Lower lobe of right lung (tissue), 2 donors: Measurements from ENCODE around the gene JUN. TPM values are rescaled to one million over a fixed set of nuclear protein-coding genes. Genes with fewer than 3 reads are reported as not detected.

ENCODE experiments used
- ATAC-seq, 2 donors: fragments of 200-7000 bp; cut with Tn5 transposase; one replicate each; pipeline ENCODE4 v1.9.1; 2020 to 2022; ENCODE audit warnings: mild to moderate bottlenecking in 2 of 2, moderate library complexity in 2 of 2
- DNase-seq: peaks from one replicate; pipeline ENCODE4 v3.0.0-alpha.2; 2020
- H3K27ac ChIP-seq: fragments of 200-600 bp; one replicate; pipeline ENCODE4 v1.8.0; 2022
- H3K27me3 ChIP-seq: fragments of 200-600 bp; one replicate; pipeline ENCODE4 v1.8.0; 2022; ENCODE audit warnings: low read depth
- H3K36me3 ChIP-seq: fragments of 200-600 bp; one replicate; pipeline ENCODE4 v1.8.0; 2022; ENCODE audit warnings: mild to moderate bottlenecking
- H3K4me1 ChIP-seq: fragments of 200-600 bp; one replicate; pipeline ENCODE4 v1.8.0; 2022
- H3K4me3 ChIP-seq: fragments of 200-600 bp; one replicate; pipeline ENCODE4 v1.8.0; 2022; ENCODE audit warnings: mild to moderate bottlenecking
- H3K9me3 ChIP-seq: fragments of 200-600 bp; one replicate; pipeline ENCODE4 v1.8.0; 2022
- CTCF ChIP-seq: fragments of 200-600 bp; IDR thresholded peaks from one replicate; pipeline ENCODE4 v1.8.0; 2022; ENCODE audit warnings: antibody characterized with exemption, mild to moderate bottlenecking
- intact Hi-C: fragments of 100-400 bp; cut with DNase I; formaldehyde crosslinking; loops from one replicate; pipeline ENCODE4 v1.11.0; 2022
- total RNA-seq: library from RNA; stranded (reverse); fragmentation: NEBNext Ultra II Directional; extraction: Animal tissue kit (Norgen Biotek cat#: 25700); gene quantifications from one replicate; pipeline ENCODE4 v1.2.1, GENCODE V29; 2021
- donor health status: DM: no; HTN: yes; CAD: no; lungs with severe emphysema.

The JUN gene
- total RNA-seq, 1 donor from 2014 or later, result 118 TPM

- TF ChIP-seq CTCF, result no peak
- Histone ChIP-seq H3K9me3 (no peaks in the 10 kb centered on the region), H3K27ac (no peak overlapping the region), H3K4me3 (no peak overlapping the region), H3K4me1 (peaks cover 11% of the 10 kb centered on the region), H3K36me3 (no peaks in the 10 kb centered on the region), H3K27me3 (no peaks in the 10 kb centered on the region)
- ATAC-seq, result peak; percentile 50 to 51
- no peak for DNase-seq
- intact Hi-C loops, result no loop called here
These were observed 45.0 kb downstream of the JUN start for GRCh38 chr1:58738876-58739275.

DNA sequence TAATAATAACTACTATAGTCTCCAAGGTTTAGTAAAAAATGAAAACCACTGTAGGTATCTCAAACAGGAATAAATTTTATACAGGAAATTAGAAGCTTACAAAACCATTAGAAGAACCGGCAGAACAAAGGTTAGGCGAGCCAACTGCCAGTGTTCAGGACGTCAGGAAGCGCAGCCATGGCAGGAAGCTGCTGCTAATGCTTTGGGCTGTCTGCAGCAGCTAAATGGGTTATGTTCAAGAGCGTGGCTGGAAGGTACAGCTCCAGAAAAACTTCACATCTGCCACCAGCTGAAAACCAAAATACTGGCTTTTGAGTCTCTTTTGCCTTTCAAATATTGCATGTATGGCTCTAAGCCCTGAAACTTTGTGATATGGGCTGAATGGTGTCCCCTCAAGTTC is 48.3 kb downstream of the JUN start:
- H3K4me3 ChIP-seq, result no peak overlapping the region
- no peak for TF ChIP-seq CTCF
- H3K4me1 ChIP-seq, result peaks cover 11% of the 10 kb centered on the region
- intact Hi-C loops, result no loop called here
- no peak overlapping the region for H3K27ac ChIP-seq
- H3K9me3 ChIP-seq, result no peaks in the 10 kb centered on the region
- H3K36me3 ChIP-seq, result no peaks in the 10 kb centered on the region
- no peak for DNase-seq
- no peaks in the 10 kb centered on the region for H3K27me3 ChIP-seq
- ATAC-seq, result no peak

DNA sequence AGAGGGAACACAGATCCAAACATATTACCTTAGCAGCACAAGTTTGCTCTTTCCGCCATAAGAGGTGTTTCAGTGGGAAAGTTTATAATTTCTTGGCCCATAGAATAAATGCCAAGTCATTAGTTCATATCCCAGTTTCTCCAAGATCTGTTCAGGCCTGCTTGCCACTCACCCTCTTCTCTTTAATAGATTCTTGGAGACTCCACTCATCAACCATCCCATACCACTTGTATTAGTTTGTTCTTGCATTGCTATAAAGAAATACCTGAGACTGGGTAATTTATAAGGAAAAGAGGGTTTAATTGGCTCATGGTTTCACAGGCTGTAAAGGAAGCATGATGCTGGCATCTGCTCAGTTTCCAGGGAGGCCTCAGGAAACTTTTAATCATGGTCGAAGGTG is 49.2 kb downstream of the JUN start:
- Histone ChIP-seq H3K4me3 (no peak overlapping the region), H3K9me3 (no peaks in the 10 kb centered on the region), H3K27me3 (no peaks in the 10 kb centered on the region), H3K4me1 (peaks cover 1% of the 10 kb centered on the region), H3K27ac (no peak overlapping the region), H3K36me3 (no peaks in the 10 kb centered on the region)
- intact Hi-C loops, result no loop called here
- no peak for DNase-seq
- no peak for ATAC-seq
- TF ChIP-seq CTCF, result no peak

DNA sequence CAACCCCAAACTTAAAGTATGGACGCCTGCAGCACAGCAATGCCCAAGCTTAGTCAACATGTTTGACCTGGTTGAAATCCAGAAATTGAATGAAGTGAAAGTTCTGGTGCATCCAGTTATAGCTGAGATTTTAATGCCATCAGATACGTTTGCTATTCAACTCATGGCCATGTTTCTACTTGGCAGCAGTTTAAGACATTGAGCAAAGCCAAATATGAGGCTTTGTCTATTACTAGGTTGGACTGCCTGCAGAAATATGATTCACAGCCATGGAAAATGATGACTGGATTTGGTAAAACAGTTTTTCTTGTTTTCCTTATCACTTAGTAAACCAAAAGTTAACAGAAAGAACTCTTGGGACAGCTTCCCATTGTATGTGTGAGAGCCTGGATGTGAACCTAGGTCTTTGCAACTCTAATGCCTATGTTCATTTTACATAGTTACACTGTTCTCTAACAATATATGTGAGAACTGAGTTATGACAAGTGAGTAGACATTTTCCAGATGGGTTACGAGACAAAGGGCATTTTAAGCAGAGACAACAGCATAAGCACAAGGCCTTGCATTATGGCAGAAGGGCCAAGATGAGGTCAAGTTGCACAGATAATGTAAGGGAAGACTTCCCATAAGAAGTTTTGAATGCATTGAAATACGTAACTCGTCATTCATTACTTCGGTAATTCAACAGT is 51.6 kb downstream of the JUN start:
- no peaks in the 10 kb centered on the region for H3K4me1 ChIP-seq
- TF ChIP-seq CTCF, result no peak
- no peak overlapping the region for H3K4me3 ChIP-seq
- no peaks in the 10 kb centered on the region for H3K36me3 ChIP-seq
- H3K27me3 ChIP-seq, result no peaks in the 10 kb centered on the region
- DNase-seq (no peak), ATAC-seq (no peak)
- no peak overlapping the region for H3K27ac ChIP-seq
- intact Hi-C loops, result no loop called here
- H3K9me3 ChIP-seq, result no peaks in the 10 kb centered on the region

Other genes with a start within 250 kb of the JUN start
- gene OMA1, start 237.3 kb downstream of the JUN start, total RNA-seq, result 33.4 TPM
- gene TACSTD2, start 206.8 kb downstream of the JUN start, total RNA-seq, result 69.9 TPM
- 35.5 TPM for gene MYSM1, start 84.0 kb downstream of the JUN start, total RNA-seq